ENCODE measurements around the gene XPO5. TPM values are rescaled to one million over a fixed set of nuclear protein-coding genes. Genes with fewer than 3 reads are reported as not detected.

XPO5 gene
- total RNA-seq, 1 donor: 66.2 TPM

GRCh38 chr6:43588194-43588593 is 12.4 kb upstream of the XPO5 start:
- Histone ChIP-seq H3K36me3 (ENCODE audit: insufficient read depth, low read length) (peaks cover 77% of the 10 kb centered on the region), H2AFZ (ENCODE audit: low read length) (no peak overlapping the region), H3K4me3 (ENCODE audit: insufficient read depth, low read length) (no peak overlapping the region), H3K4me1 (ENCODE audit: insufficient read depth, low read length) (peaks cover 17% of the 10 kb centered on the region), H3K27ac (ENCODE audit: low read depth, low read length) (no peak overlapping the region), H3K79me2 (ENCODE audit: insufficient read depth, low read length) (peaks cover 38% of the 10 kb centered on the region), H3K27me3 (ENCODE audit: insufficient read depth, low read length) (no peaks in the 10 kb centered on the region), H3K9me3 (ENCODE audit: low read depth, low read length) (no peaks in the 10 kb centered on the region), H3K4me2 (ENCODE audit: insufficient read depth, low read length) (no peak overlapping the region), H4K20me1 (ENCODE audit: insufficient read depth, low read length) (no peaks in the 10 kb centered on the region)
- no peak for TF ChIP-seq CTCF (IDR thresholded peaks at IDR 0.05; ENCODE audit: extremely low read depth, low read depth, low read length)
- DNase-seq (ENCODE audit: insufficient read length, low spot score, missing footprints): no peak

DNA sequence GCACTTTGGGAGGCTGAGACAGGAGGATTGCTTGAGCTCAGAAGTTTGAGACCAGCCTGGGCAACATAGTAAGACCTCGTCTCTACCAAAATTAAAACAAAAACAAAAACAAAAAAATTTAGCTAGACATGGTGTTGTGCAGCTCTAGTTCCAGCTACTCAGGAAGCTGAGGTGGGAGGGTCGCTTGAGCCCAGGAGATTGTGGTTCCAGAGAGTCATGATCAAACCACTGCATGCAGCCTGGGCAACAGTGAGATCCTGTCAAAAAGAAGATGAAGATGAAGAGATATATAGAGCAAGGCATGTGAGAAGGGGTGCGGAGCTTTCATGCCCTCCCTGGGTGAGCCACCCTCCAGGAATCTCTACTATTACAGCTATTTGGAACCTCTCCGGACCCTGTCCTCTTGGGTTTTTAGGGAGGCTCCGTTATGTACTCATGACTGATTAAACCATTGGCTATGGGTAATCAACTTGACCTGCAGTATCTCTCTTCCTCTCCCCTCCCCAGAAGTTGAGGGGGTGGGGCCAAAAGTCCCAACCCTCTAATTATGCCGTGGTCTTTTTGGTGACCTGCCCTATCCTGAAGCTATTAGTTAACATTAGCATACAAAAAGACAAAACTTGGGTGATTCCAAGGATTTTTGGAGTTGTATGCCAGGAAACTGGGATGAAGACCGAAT is 9.2 kb upstream of the XPO5 start:
- Histone ChIP-seq H3K4me3 (ENCODE audit: insufficient read depth, low read length) (no peak overlapping the region), H3K27ac (ENCODE audit: low read depth, low read length) (peak overlapping the region; percentile 24), H3K9me3 (ENCODE audit: low read depth, low read length) (no peaks in the 10 kb centered on the region), H3K4me1 (ENCODE audit: insufficient read depth, low read length) (peaks cover 28% of the 10 kb centered on the region), H3K36me3 (ENCODE audit: insufficient read depth, low read length) (peaks cover 63% of the 10 kb centered on the region), H2AFZ (ENCODE audit: low read length) (no peak overlapping the region), H4K20me1 (ENCODE audit: insufficient read depth, low read length) (no peaks in the 10 kb centered on the region), H3K4me2 (ENCODE audit: insufficient read depth, low read length) (no peak overlapping the region), H3K79me2 (ENCODE audit: insufficient read depth, low read length) (peaks cover 37% of the 10 kb centered on the region), H3K27me3 (ENCODE audit: insufficient read depth, low read length) (no peaks in the 10 kb centered on the region)
- TF ChIP-seq CTCF (IDR thresholded peaks at IDR 0.05; ENCODE audit: extremely low read depth, low read depth, low read length): no peak
- peak; percentile 87 for DNase-seq (ENCODE audit: insufficient read length, low spot score, missing footprints)

GRCh38 chr6:43582911-43583310 is 7.1 kb upstream of the XPO5 start:
- peaks cover 40% of the 10 kb centered on the region for H3K4me1 ChIP-seq (ENCODE audit: insufficient read depth, low read length)
- H3K27me3 ChIP-seq (ENCODE audit: insufficient read depth, low read length): no peaks in the 10 kb centered on the region
- H3K36me3 ChIP-seq (ENCODE audit: insufficient read depth, low read length): peaks cover 51% of the 10 kb centered on the region
- H2AFZ ChIP-seq (ENCODE audit: low read length): no peak overlapping the region
- no peak overlapping the region for H3K4me3 ChIP-seq (ENCODE audit: insufficient read depth, low read length)
- TF ChIP-seq CTCF (IDR thresholded peaks at IDR 0.05; ENCODE audit: extremely low read depth, low read depth, low read length): no peak
- H3K4me2 ChIP-seq (ENCODE audit: insufficient read depth, low read length): peak overlapping the region; percentile 1
- H4K20me1 ChIP-seq (ENCODE audit: insufficient read depth, low read length): peaks cover 4% of the 10 kb centered on the region
- peaks cover 47% of the 10 kb centered on the region for H3K79me2 ChIP-seq (ENCODE audit: insufficient read depth, low read length)
- peak; percentile 75 for DNase-seq (ENCODE audit: insufficient read length, low spot score, missing footprints)
- no peaks in the 10 kb centered on the region for H3K9me3 ChIP-seq (ENCODE audit: low read depth, low read length)
- peak overlapping the region; percentile 73 for H3K27ac ChIP-seq (ENCODE audit: low read depth, low read length)

DNA sequence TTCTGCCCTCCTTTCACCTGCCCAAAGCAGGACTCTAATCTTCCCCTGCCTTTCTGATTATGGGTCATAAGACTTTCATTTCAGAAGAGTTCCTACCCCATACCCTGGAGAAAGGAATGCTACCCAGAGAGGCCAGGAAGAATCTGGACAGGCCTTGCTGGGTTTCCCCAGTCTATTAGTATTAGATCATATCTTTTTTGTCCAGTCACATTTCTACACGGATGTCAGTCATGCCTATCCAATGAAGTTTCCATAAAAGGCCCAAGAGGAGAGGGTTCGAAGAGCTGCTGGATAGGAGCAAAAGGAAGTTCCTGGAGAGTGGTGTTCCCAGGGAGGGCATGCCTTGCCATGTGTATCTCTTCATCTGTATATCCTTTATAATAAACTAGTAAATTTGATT is 3.3 kb upstream of the XPO5 start:
- peaks cover 17% of the 10 kb centered on the region for H3K36me3 ChIP-seq (ENCODE audit: insufficient read depth, low read length)
- no peak overlapping the region for H3K4me3 ChIP-seq (ENCODE audit: insufficient read depth, low read length)
- H3K27me3 ChIP-seq (ENCODE audit: insufficient read depth, low read length): no peaks in the 10 kb centered on the region
- no peak overlapping the region for H2AFZ ChIP-seq (ENCODE audit: low read length)
- TF ChIP-seq CTCF (IDR thresholded peaks at IDR 0.05; ENCODE audit: extremely low read depth, low read depth, low read length): no peak
- no peak for DNase-seq (ENCODE audit: insufficient read length, low spot score, missing footprints)
- H3K27ac ChIP-seq (ENCODE audit: low read depth, low read length): peak overlapping the region; percentile 55
- H3K4me1 ChIP-seq (ENCODE audit: insufficient read depth, low read length): peaks cover 33% of the 10 kb centered on the region
- peaks cover 70% of the 10 kb centered on the region for H3K79me2 ChIP-seq (ENCODE audit: insufficient read depth, low read length)
- H3K9me3 ChIP-seq (ENCODE audit: low read depth, low read length): no peaks in the 10 kb centered on the region
- H4K20me1 ChIP-seq (ENCODE audit: insufficient read depth, low read length): peaks cover 9% of the 10 kb centered on the region
- H3K4me2 ChIP-seq (ENCODE audit: insufficient read depth, low read length): peak overlapping the region; percentile 37

Measured in osteoblast (primary cell).